Measurements from ENCODE around the gene MLLT1. TPM values are rescaled to one million over a fixed set of nuclear protein-coding genes. Genes with fewer than 3 reads are reported as not detected.

Gene MLLT1
- total RNA-seq, 1 experiment from 2014 or later = 5.6 TPM

GRCh38 chr19:6216236-6216995, 63.4 kb downstream of the MLLT1 start:
- DNase-seq (ENCODE audit: low spot score) = no peak
- in situ Hi-C loops (cut with HindIII; ENCODE audit: low sequenced_read_pairs) = no loop called here

- no peak for DNase-seq (ENCODE audit: low spot score)
- in situ Hi-C loops (cut with HindIII; ENCODE audit: low sequenced_read_pairs) = no loop called here
Measured at GRCh38 chr19:6215701-6216235, 64.0 kb downstream of the MLLT1 start.

GRCh38 chr19:6214881-6215541, 64.8 kb downstream of the MLLT1 start:
- no peak for DNase-seq (ENCODE audit: low spot score)
- in situ Hi-C loops (cut with HindIII; ENCODE audit: low sequenced_read_pairs) = no loop called here

- in situ Hi-C loops (cut with HindIII; ENCODE audit: low sequenced_read_pairs) = no loop called here
- no peak for DNase-seq (ENCODE audit: low spot score)
Measured at GRCh38 chr19:6213696-6214641, 65.8 kb downstream of the MLLT1 start.

- in situ Hi-C loops (cut with HindIII; ENCODE audit: low sequenced_read_pairs) = no loop called here
- DNase-seq (ENCODE audit: low spot score) = no peak
Measured at GRCh38 chr19:6213266-6213595, 66.5 kb downstream of the MLLT1 start.

GRCh38 chr19:6212403-6213265, 67.1 kb downstream of the MLLT1 start:
- no peak for DNase-seq (ENCODE audit: low spot score)
- in situ Hi-C loops (cut with HindIII; ENCODE audit: low sequenced_read_pairs) = no loop called here

- DNase-seq (ENCODE audit: low spot score) = no peak
Measured at GRCh38 chr19:6211632-6212402, 68.0 kb downstream of the MLLT1 start.

GRCh38 chr19:6210721-6211600, 68.8 kb downstream of the MLLT1 start:
- no peak for DNase-seq (ENCODE audit: low spot score)
- in situ Hi-C loops (cut with HindIII; ENCODE audit: low sequenced_read_pairs) = no loop called here

More at GRCh38 chr19:6211632-6212402, 68.0 kb downstream of the MLLT1 start:
- in situ Hi-C loops (cut with HindIII; ENCODE audit: low sequenced_read_pairs) = no loop called here

GRCh38 chr19:6210091-6210490, 69.7 kb downstream of the MLLT1 start:
- in situ Hi-C loops (cut with HindIII; ENCODE audit: low sequenced_read_pairs) = no loop called here
- no peak for DNase-seq (ENCODE audit: low spot score)

GRCh38 chr19:6209680-6210079, 70.1 kb downstream of the MLLT1 start:
- DNase-seq (ENCODE audit: low spot score) = no peak
- in situ Hi-C loops (cut with HindIII; ENCODE audit: low sequenced_read_pairs) = no loop called here

GRCh38 chr19:6209233-6209632, 70.5 kb downstream of the MLLT1 start:
- no peak for DNase-seq (ENCODE audit: low spot score)
- in situ Hi-C loops (cut with HindIII; ENCODE audit: low sequenced_read_pairs) = no loop called here

- no peak for DNase-seq (ENCODE audit: low spot score)
- in situ Hi-C loops (cut with HindIII; ENCODE audit: low sequenced_read_pairs) = no loop called here
Measured at GRCh38 chr19:6204866-6205723, 74.7 kb downstream of the MLLT1 start.

GRCh38 chr19:6204212-6204611, 75.6 kb downstream of the MLLT1 start:
- no peak for DNase-seq (ENCODE audit: low spot score)
- in situ Hi-C loops (cut with HindIII; ENCODE audit: low sequenced_read_pairs) = no loop called here

GRCh38 chr19:6199240-6199994, 80.4 kb downstream of the MLLT1 start:
- in situ Hi-C loops (cut with HindIII; ENCODE audit: low sequenced_read_pairs) = no loop called here
- DNase-seq (ENCODE audit: low spot score) = peak; percentile 98

GRCh38 chr19:6198896-6199239, 80.9 kb downstream of the MLLT1 start:
- no peak for DNase-seq (ENCODE audit: low spot score)
- in situ Hi-C loops (cut with HindIII; ENCODE audit: low sequenced_read_pairs) = no loop called here

GRCh38 chr19:6196361-6196760, 83.4 kb downstream of the MLLT1 start:
- in situ Hi-C loops (cut with HindIII; ENCODE audit: low sequenced_read_pairs) = no loop called here
- no peak for DNase-seq (ENCODE audit: low spot score)
